C4-2B (cell line): ENCODE results near the gene ZEB2.

Source experiments
- H3K27ac ChIP-seq: fragments of 450-650 bp; 2 replicates; pipeline ENCODE4 v1.5.1; 2017
- ZFX ChIP-seq: fragments of 450-650 bp; IDR thresholded peaks from 2 replicates; pipeline ENCODE4 v1.6.1; 2017
- TF ChIP-seq, protein P1 (sequence below): fragments of 450-650 bp; conservative IDR thresholded peaks from 2 replicates; pipeline ENCODE4 v1.5.1; 2017; ENCODE audit warnings: mild to moderate bottlenecking

ZEB2 gene

DNA sequence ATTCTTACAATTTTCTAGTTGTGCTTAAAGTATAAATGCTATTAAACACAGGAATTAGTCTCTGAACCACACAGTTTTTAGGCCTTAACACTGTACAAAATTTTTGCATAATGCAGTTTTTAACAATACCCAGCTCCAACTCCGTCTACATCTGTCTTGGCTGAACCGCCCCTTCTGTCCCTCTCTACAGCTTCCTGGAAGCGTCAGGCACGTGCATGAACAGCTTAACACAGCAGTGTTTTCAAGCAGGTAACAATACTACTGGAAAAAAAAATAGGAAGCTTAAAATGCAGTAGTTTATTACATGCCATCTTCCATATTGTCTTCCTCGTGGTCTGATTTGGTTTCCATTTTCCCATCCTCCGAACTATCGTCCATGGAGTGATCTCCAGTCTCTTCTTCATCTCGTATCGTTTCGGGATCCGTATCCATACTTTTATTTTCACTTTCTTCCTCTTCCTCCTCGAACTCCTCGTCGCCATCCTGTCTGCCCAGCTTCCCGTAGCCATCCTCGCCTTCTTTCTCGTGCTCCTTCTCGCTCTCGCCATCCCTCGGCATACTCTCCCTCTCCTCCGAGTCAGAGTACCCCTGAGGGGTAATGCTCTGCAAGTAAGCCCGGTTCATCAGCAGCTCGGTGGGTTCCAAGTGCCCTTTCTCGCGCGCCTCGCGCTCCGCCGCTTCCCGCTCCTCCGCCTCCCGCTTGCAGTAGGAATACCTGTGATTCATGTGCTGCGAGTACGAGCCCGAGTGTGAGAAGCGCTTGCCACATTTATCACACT lies 130.6 kb downstream of the ZEB2 start:
- TF ChIP-seq ZFX, result no peak
- TF ChIP-seq, protein P1, sequence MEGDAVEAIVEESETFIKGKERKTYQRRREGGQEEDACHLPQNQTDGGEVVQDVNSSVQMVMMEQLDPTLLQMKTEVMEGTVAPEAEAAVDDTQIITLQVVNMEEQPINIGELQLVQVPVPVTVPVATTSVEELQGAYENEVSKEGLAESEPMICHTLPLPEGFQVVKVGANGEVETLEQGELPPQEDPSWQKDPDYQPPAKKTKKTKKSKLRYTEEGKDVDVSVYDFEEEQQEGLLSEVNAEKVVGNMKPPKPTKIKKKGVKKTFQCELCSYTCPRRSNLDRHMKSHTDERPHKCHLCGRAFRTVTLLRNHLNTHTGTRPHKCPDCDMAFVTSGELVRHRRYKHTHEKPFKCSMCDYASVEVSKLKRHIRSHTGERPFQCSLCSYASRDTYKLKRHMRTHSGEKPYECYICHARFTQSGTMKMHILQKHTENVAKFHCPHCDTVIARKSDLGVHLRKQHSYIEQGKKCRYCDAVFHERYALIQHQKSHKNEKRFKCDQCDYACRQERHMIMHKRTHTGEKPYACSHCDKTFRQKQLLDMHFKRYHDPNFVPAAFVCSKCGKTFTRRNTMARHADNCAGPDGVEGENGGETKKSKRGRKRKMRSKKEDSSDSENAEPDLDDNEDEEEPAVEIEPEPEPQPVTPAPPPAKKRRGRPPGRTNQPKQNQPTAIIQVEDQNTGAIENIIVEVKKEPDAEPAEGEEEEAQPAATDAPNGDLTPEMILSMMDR, result no peak
- no peak overlapping the region for H3K27ac ChIP-seq

DNA sequence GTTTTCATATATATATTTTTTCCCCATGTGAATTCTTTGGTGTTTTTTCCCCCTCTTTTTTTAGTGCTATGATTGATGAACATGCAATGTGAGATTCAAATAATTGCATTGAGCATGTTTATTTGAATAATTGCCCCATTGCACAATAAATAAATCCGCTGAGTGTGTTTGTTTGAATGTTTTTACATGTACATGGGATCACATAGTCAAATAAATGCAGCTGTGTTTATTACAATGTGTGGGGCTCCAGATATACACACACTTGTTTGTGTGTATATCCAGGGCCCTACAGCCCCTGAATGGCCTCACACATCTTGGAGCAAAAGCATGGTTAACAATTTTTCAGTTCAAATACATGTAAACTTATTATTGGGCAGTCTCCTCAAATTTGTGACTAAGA lies 134.5 kb downstream of the ZEB2 start:
- H3K27ac ChIP-seq, result no peak overlapping the region
- TF ChIP-seq ZFX, result no peak
- TF ChIP-seq, protein P1, result no peak

DNA sequence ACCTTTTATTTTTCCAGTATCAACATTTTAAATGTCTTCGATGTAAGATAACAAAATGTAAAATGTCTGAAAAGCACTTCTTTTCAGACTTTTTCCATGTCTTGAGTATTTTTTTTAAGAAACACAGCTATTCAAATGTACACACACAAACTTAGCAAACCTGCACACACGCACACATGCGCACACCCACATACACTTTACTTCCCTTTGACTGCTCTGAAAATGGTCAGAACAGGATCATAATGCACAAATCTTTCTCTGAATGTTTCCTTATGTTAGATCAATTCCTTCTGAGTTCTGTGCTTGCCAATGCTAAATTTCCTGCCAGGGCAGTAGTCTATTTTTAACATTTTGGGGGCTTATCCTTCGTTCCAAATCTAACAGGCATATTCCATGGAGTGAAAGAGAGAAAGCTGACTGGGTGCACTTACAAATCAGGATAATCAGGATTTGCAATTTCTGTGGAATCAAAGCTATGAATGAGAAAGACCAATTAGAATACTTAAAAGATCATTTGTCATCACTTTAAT lies 136.3 kb downstream of the ZEB2 start:
- no peak overlapping the region for H3K27ac ChIP-seq
- TF ChIP-seq, protein P1, result no peak

DNA sequence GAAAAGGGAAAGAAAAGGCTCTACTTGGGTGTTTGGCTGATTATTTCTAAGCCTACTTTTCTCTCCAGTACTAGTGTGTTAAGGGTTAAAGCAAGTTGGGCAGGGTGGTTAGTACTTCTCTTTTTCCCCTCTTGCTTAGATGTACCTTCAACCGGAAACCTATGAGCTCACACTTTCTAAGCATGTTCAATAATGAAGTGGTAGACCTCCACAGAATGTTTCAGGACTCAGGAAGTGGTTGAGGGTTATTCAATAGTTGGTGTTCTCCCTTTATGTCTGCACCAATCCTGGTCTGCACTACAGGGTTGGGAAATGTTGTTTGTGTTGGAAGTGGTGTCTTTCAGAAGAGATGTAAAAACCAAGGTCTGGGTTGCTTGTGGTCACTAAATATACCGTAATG lies 137.1 kb downstream of the ZEB2 start:
- TF ChIP-seq ZFX, result no peak
- TF ChIP-seq, protein P1, result no peak
- no peak overlapping the region for H3K27ac ChIP-seq

DNA sequence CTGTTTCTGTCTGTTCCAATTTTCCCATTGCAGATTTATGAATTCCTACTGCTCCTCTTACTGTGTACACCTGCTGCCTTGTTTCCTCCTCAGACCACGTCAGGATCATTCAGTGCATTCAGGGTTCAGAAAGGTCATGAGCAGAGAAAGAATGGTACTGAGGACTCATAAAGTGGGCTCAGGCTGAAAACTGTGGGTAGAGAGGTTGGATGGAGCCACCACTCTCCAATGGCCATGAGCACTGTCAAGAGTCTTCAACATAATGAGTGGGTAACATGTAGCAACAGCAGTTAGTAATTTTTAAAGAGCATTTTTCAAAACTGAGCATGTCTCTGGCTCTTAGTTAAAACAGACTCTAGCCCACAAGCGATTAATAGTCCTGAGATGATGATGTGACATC lies 138.2 kb downstream of the ZEB2 start:
- TF ChIP-seq, protein P1, result no peak
- TF ChIP-seq ZFX, result no peak
- no peak overlapping the region for H3K27ac ChIP-seq

DNA sequence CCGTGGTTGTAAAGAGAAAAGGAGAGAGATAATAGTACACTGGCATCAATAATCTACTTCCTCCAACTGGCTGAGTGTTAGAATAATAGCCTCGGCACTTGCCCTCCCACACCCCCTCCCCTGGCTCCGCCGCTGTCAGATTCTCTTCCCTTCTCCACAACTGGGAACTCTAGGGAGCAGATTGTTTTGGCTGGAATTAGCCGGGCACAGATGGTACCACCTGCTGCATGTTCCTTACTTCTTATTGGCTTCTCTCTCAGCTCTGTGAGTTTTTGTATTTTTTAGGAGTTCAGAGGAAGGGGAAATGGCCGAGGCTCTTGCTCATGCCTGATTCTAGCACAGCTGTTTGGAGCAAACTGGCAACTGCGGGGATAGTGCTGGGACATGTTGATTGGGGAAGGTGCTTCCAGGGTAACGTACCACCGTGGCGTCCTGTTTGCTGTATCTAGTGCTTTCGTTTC lies 140.0 kb downstream of the ZEB2 start:
- TF ChIP-seq, protein P1, result no peak
- TF ChIP-seq ZFX, result no peak
- H3K27ac ChIP-seq, result no peak overlapping the region

DNA sequence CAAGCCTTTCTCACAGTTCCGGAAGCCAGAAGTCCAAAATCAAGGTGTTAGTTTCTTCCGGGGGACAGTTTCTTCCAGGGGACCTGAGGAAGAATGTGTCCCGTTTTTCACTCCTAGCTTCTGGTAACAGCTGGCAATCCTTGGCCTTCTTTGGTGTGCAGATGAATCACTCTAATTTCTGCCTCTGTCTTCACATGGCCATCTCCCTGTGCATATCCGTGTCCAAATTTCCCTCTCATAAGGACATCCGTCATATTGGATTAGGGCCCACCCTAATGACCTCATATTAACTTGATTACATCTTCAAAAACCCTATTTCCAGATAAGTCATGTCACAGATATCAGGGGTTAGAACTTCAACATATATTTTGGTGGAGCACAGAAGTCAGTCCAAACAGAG lies 141.4 kb downstream of the ZEB2 start:
- H3K27ac ChIP-seq, result no peak overlapping the region

More for the DNA sequence above, 141.4 kb downstream of the ZEB2 start:
- TF ChIP-seq, protein P1, result no peak
- no peak for TF ChIP-seq ZFX
